Upper lobe of right lung (tissue), 1 donor: ENCODE measurements around the gene CHN2. TPM values are rescaled to one million over a fixed set of nuclear protein-coding genes. Genes with fewer than 3 reads are reported as not detected.

Experiments used
- ATAC-seq: fragments of 200-7000 bp; cut with Tn5 transposase; one replicate; pipeline ENCODE4 v1.9.1; 2020; ENCODE audit warnings: mild to moderate bottlenecking, moderate library complexity
- DNase-seq: peaks from one replicate; pipeline ENCODE4 v3.0.0-alpha.2; 2020
- H3K27ac ChIP-seq: fragments of 200-600 bp; one replicate; pipeline ENCODE4 v1.8.0; 2022
- H3K27me3 ChIP-seq: fragments of 200-600 bp; one replicate; pipeline ENCODE4 v1.8.0; 2022; ENCODE audit warnings: mild to moderate bottlenecking
- H3K36me3 ChIP-seq: fragments of 200-600 bp; one replicate; pipeline ENCODE4 v1.8.0; 2022
- H3K4me1 ChIP-seq: fragments of 200-600 bp; one replicate; pipeline ENCODE4 v1.8.0; 2022
- H3K4me3 ChIP-seq: fragments of 200-600 bp; one replicate; pipeline ENCODE4 v1.8.0; 2022; ENCODE audit warnings: mild to moderate bottlenecking
- H3K9me3 ChIP-seq: fragments of 200-600 bp; one replicate; pipeline ENCODE4 v1.8.0; 2022
- CTCF ChIP-seq: fragments of 200-600 bp; IDR thresholded peaks from one replicate; pipeline ENCODE4 v1.8.0; 2022; ENCODE audit warnings: antibody characterized with exemption
- intact Hi-C: fragments of 100-400 bp; cut with DNase I; formaldehyde crosslinking; loops from one replicate; pipeline ENCODE4 v1.11.0; 2022
- total RNA-seq: library from RNA; stranded (reverse); fragmentation: NEBNext Ultra II Directional; extraction: Animal tissue kit (Norgen Biotek cat#: 25700); gene quantifications from one replicate; pipeline ENCODE4 v1.2.1, GENCODE V29; 2021
- donor health status: DM: no; HTN: yes; CAD: no; lungs with severe emphysema.

The CHN2 gene
- total RNA-seq, 1 donor from 2014 or later = 14.4 TPM

GRCh38 chr7:29415215-29415614 lies 220.6 kb downstream of the CHN2 start:
- intact Hi-C loops = no loop called here
- Histone ChIP-seq H3K4me3 (no peak overlapping the region), H3K27ac (no peak overlapping the region), H3K9me3 (no peaks in the 10 kb centered on the region), H3K27me3 (no peaks in the 10 kb centered on the region), H3K4me1 (no peaks in the 10 kb centered on the region), H3K36me3 (no peaks in the 10 kb centered on the region)
- TF ChIP-seq CTCF = no peak
- DNase-seq = no peak
- ATAC-seq = no peak

DNA sequence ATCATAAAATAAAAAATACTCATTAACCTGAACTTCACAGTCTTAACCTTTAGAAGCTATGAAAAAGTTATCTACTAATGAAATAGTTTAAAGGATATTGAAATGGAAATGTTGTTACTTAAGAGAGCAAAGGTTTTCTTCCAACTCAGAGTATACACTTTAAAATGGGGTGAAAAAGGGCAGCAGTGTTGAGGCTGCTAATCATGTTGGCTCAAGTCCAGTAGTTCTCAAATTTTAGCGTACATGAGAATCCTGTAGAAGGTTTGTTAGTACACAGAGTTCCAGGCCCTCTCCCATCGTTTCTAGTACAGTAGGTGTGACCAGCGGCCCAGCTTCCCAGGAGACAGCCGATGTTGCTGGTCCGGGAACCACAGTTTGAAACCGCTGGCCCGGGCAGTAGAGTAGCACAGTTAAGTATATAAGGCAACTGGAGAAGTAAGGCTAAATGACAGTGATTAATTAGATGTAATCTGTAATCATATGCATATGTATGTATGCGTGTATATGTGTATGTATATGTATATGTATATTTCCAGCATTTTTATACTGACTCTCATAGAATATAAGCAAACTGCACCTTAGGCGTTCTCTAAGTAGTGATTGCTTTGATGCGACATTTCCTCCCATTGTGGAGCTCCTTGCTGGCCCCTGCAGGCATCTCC lies 221.8 kb downstream of the CHN2 start:
- ATAC-seq (no peak), DNase-seq (no peak)
- Histone ChIP-seq H3K4me1 (no peaks in the 10 kb centered on the region), H3K27me3 (no peaks in the 10 kb centered on the region), H3K27ac (no peak overlapping the region), H3K4me3 (no peak overlapping the region), H3K9me3 (no peaks in the 10 kb centered on the region), H3K36me3 (no peaks in the 10 kb centered on the region)
- TF ChIP-seq CTCF = no peak
- intact Hi-C loops = no loop called here

GRCh38 chr7:29416938-29417305 lies 222.3 kb downstream of the CHN2 start:
- no peak for ATAC-seq
- DNase-seq = no peak
- Histone ChIP-seq H3K27me3 (no peaks in the 10 kb centered on the region), H3K36me3 (no peaks in the 10 kb centered on the region), H3K27ac (no peak overlapping the region), H3K4me3 (no peak overlapping the region), H3K4me1 (no peaks in the 10 kb centered on the region), H3K9me3 (no peaks in the 10 kb centered on the region)
- intact Hi-C loops = no loop called here
- no peak for TF ChIP-seq CTCF

GRCh38 chr7:29418056-29418455 lies 223.5 kb downstream of the CHN2 start:
- Histone ChIP-seq H3K36me3 (no peaks in the 10 kb centered on the region), H3K27me3 (no peaks in the 10 kb centered on the region), H3K27ac (no peak overlapping the region), H3K4me1 (no peaks in the 10 kb centered on the region), H3K4me3 (no peak overlapping the region), H3K9me3 (no peaks in the 10 kb centered on the region)
- intact Hi-C loops = no loop called here
- no peak for TF ChIP-seq CTCF
- DNase-seq (no peak), ATAC-seq (no peak)

- no peaks in the 10 kb centered on the region for H3K9me3 ChIP-seq
- no peak overlapping the region for H3K27ac ChIP-seq
- intact Hi-C loops = no loop called here
- no peaks in the 10 kb centered on the region for H3K4me1 ChIP-seq
- no peaks in the 10 kb centered on the region for H3K27me3 ChIP-seq
- no peak overlapping the region for H3K4me3 ChIP-seq
- ATAC-seq = no peak
- TF ChIP-seq CTCF = no peak
- no peak for DNase-seq
- H3K36me3 ChIP-seq = no peaks in the 10 kb centered on the region
Measured at GRCh38 chr7:29418651-29419050, 224.1 kb downstream of the CHN2 start.

DNA sequence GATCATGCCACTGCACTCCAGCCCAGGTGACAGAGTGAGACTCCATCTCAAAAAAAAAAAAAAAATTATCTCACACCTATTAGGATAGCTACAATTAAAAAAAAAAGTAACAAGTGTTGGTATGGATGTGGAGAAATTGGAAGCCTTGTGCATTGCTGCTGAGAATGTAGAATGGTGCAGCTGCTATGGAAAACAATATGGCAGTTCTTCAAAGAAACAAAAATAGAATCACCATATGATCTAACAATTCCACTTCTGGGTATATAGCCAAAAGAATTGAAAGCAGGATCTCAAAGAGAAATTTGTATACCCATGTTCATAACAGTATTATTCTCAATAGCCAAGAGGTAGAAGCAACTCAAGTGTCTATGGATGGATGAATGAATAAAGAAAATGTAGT lies 225.4 kb downstream of the CHN2 start:
- TF ChIP-seq CTCF = no peak
- H3K9me3 ChIP-seq = no peaks in the 10 kb centered on the region

More for the DNA sequence above, 225.4 kb downstream of the CHN2 start:
- Histone ChIP-seq H3K27me3 (no peaks in the 10 kb centered on the region), H3K36me3 (no peaks in the 10 kb centered on the region), H3K4me1 (no peaks in the 10 kb centered on the region), H3K27ac (no peak overlapping the region), H3K4me3 (no peak overlapping the region)
- intact Hi-C loops = no loop called here
- DNase-seq (no peak), ATAC-seq (no peak)
